ENCODE measurements around the gene CCDC141.

The CCDC141 gene

DNA sequence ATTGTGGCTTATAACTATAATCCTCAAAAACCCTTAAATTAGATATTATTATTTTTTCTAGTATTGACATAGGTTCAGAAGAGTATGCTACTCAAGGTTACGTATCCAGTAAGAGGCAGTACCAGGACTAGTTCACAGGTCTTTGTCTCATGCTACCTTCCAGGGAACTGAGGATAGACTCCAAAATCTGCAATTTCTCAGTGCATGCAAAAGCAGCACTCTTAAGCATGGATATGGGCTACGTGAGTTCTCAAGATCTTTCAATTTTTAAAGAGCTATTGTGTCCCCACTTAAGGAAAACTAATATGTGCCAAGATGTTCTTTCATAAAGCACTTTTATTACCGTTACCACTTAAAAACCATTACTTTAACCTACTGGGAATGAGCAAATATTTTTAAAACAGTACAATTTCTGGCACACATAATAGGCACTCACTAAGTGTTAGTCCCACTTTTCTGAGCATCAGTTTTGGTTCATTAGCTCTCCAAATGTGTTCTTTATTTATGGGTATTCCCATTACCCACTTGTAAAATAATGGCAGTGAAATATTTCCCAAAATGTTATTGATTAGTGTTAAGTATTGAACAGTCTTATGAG lies 128.9 kb downstream of the CCDC141 start:
- DNase-seq (ENCODE audit: low read depth), result no peak
- TF ChIP-seq, protein P1, sequence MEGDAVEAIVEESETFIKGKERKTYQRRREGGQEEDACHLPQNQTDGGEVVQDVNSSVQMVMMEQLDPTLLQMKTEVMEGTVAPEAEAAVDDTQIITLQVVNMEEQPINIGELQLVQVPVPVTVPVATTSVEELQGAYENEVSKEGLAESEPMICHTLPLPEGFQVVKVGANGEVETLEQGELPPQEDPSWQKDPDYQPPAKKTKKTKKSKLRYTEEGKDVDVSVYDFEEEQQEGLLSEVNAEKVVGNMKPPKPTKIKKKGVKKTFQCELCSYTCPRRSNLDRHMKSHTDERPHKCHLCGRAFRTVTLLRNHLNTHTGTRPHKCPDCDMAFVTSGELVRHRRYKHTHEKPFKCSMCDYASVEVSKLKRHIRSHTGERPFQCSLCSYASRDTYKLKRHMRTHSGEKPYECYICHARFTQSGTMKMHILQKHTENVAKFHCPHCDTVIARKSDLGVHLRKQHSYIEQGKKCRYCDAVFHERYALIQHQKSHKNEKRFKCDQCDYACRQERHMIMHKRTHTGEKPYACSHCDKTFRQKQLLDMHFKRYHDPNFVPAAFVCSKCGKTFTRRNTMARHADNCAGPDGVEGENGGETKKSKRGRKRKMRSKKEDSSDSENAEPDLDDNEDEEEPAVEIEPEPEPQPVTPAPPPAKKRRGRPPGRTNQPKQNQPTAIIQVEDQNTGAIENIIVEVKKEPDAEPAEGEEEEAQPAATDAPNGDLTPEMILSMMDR (IDR thresholded peaks at IDR 0.05; ENCODE audit: control insufficient read depth, insufficient read depth, low read depth, low read length, missing control alignments), result no peak
- H3K4me3 ChIP-seq (ENCODE audit: control insufficient read depth, low read depth, low read length), result no peak overlapping the region

DNA sequence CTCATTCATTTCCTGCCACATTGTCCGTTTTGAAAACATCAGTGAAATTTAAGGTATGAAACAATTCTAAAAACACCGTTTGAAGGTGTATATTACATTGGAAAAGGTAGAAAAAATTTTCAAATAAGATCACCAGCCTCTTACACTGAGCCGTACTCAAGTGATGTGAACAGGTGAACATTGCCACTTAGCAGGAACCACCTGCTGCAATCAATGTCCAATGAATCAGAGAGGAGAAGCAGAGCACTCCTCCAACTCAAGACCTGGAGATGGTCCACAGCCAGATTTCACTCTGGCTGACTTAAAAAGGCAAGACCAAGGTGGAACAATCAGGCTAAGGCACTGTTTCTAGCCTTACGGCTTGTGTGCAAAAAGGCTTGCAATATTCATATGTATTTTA lies 132.4 kb downstream of the CCDC141 start:
- DNase-seq (ENCODE audit: low read depth), result no peak
- no peak overlapping the region for H3K4me3 ChIP-seq (ENCODE audit: control insufficient read depth, low read depth, low read length)
- TF ChIP-seq, protein P1 (IDR thresholded peaks at IDR 0.05; ENCODE audit: control insufficient read depth, insufficient read depth, low read depth, low read length, missing control alignments), result no peak

DNA sequence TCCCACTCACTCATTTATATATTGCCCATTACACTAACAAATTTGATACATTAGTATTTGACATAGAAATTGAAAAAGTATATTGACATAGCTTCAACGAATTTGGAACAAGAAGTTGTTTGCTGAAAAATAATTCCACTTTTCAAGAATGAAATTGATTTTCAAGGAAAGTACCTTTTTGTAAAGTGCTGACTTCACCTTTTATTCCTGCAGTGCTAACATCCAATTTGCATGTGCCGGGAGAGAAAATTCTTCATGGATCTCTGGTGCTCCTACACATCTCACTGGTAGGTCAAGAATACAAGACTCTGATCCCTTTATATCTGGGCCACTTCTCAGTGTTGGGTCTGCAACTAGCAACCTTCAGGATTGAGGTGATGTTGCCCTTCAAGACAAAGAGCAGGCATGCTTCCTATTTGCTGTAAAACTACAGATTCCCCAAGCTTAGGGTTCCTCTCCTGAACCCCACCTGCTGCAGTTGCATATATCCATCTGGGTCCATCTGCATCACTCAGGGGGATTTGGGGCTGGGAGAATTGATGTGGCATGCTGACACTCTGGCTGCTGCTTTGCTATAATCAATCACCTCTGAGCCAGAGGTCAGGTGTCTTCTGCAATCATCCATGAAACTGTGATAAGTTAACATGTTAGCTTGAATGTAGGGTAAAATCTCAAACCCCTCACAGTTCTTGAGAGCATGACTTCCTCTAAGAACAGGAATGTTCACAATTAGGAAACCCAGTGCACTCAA lies 134.3 kb downstream of the CCDC141 start:
- DNase-seq (ENCODE audit: low read depth), result no peak
- no peak overlapping the region for H3K4me3 ChIP-seq (ENCODE audit: control insufficient read depth, low read depth, low read length)
- TF ChIP-seq, protein P1 (IDR thresholded peaks at IDR 0.05; ENCODE audit: control insufficient read depth, insufficient read depth, low read depth, low read length, missing control alignments), result no peak

DNA sequence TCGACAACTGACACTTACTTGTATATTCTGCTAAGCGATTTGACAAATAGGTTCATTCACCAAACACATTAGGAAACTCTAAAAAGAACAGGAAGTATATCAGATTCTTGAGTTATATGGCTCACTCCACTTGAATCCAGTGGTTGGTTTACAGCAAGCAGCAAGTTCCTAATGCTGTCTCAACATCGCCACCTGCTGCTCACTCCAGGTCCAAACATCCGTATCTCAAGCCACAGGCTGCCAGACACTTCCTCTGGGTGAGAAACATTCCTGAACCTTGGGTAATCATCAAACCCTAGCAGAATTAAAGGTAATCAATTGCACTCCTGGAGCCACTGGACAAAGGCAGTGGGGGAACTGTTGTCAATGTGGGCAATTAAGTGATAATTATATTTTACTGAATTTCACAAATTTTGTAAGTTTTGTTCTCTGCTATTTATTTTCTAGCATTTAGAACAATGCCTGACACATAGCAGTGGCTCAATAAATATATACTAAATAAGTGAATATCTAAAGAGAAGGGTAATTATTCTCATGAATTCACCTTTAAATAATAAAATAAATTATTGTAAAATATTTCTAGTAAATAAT lies 135.6 kb downstream of the CCDC141 start:
- no peak overlapping the region for H3K4me3 ChIP-seq (ENCODE audit: control insufficient read depth, low read depth, low read length)
- peak; percentile 66 for DNase-seq (ENCODE audit: low read depth)
- TF ChIP-seq, protein P1 (IDR thresholded peaks at IDR 0.05; ENCODE audit: control insufficient read depth, insufficient read depth, low read depth, low read length, missing control alignments), result peak; percentile 90

DNA sequence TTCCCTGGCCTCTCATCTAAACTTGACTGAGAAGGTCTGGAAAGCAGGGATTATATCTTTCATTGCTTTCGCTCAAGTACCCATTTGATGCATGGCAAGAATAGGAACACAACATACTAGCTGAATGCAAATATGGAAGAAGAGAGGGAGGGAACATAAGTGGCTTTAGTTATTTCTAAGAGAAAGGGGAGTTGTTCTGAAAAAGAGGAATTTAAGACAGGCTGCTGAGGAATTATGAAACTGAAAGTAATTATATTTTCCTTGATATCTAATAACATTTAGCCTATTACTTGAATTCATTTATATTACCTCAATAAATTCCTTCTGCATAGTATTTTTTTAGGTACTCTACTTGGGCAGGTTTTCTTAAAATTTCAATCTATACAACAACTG lies 136.9 kb downstream of the CCDC141 start:
- no peak for DNase-seq (ENCODE audit: low read depth)
- H3K4me3 ChIP-seq (ENCODE audit: control insufficient read depth, low read depth, low read length), result no peak overlapping the region
- TF ChIP-seq, protein P1 (IDR thresholded peaks at IDR 0.05; ENCODE audit: control insufficient read depth, insufficient read depth, low read depth, low read length, missing control alignments), result no peak

DNA sequence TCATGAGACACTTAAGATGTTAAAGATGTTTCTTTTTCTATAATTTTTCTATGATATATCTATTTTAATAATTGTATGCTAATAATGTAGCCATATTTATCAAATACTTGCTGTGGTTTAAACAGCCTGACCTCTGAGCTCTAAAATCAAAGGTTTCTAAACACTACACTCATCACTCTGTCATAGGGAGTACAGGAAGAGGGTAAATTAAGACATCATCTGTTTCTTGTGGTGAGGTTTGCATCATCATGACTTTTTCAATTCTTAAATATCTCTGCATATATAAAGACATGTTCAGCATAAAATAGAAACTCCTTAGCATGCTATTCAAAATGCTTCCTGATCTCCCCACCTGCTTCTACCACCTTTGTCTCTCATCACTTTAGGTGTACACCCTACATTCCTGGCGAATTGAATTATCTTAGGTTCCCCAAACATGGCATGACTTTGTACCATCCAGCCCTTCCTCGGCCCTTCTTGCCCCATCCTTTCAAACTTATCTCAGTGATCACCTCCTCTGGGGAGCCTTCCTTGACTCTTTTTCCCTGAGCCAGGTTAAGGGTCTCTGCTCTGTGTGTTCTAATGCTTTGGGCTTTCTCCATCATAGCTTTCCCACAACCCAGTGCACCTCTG lies 137.4 kb downstream of the CCDC141 start:
- no peak overlapping the region for H3K4me3 ChIP-seq (ENCODE audit: control insufficient read depth, low read depth, low read length)
- DNase-seq (ENCODE audit: low read depth), result no peak
- TF ChIP-seq, protein P1 (IDR thresholded peaks at IDR 0.05; ENCODE audit: control insufficient read depth, insufficient read depth, low read depth, low read length, missing control alignments), result no peak
